OCI-LY7 (cell line): ENCODE results near the gene ANKRD33B. TPM values are rescaled to one million over a fixed set of nuclear protein-coding genes. Genes with fewer than 3 reads are reported as not detected.

Source experiments
- BruUV-seq: library from RNA; stranded (reverse); fragments of 400-500 nt; replicated peaks from 2 replicates; lab custom pipeline; 2021; lab: Mats Ljungman, UMichigan
- CTCF ChIA-PET: fragments of 300-600 bp; sonication (Branson Sonifier 250); formaldehyde crosslinking; loops from one replicate; lab custom pipeline; 2022; ENCODE audit warnings: antibody characterized with exemption; ENCODE audit not compliant: unreplicated experiment; lab: Charles Lee
- POLR2A ChIA-PET: fragments of 300-600 bp; sonication (Branson Sonifier 250); formaldehyde crosslinking; loops from one replicate; lab custom pipeline; 2022; ENCODE audit warnings: antibody characterized with exemption; lab: Charles Lee
- DNase-seq: peaks from one replicate; pipeline ENCODE4 v3.0.0-alpha.2; 2015; ENCODE audit warnings: low spot score
- H2AFZ ChIP-seq: fragments of 200-600 bp; sonication (generic), shearing (Covaris generic); 2 replicates; pipeline ENCODE4 v1.6.1; 2014; ENCODE audit warnings: mild to moderate bottlenecking, antibody characterized with exemption, low read length, moderate library complexity
- H3K27ac ChIP-seq: fragments of 200-600 bp; sonication (generic); 2 replicates; pipeline ENCODE4 v1.5.1; 2014; ENCODE audit warnings: mixed run types, low read depth, mild to moderate bottlenecking, moderate library complexity, low read length, inconsistent platforms; ENCODE audit not compliant: poor library complexity, severe bottlenecking
- H3K36me3 ChIP-seq: fragments of 200-600 bp; sonication (generic); 2 replicates; pipeline ENCODE4 v1.6.1; 2014; ENCODE audit warnings: mild to moderate bottlenecking, antibody characterized with exemption, low read length, moderate library complexity, mixed read lengths; ENCODE audit not compliant: insufficient read depth
- H3K4me1 ChIP-seq: fragments of 200-600 bp; sonication (generic); 2 replicates; pipeline ENCODE4 v1.5.1; 2014; ENCODE audit warnings: mild to moderate bottlenecking, low read length; ENCODE audit not compliant: insufficient read depth, poor library complexity, severe bottlenecking
- H3K4me2 ChIP-seq: fragments of 200-600 bp; sonication (generic); 2 replicates; pipeline ENCODE4 v1.6.1; 2014; ENCODE audit warnings: mild to moderate bottlenecking, low read length
- H3K4me3 ChIP-seq: fragments of 200-600 bp; sonication (generic); 2 replicates; pipeline ENCODE4 v1.5.1; 2014; ENCODE audit warnings: mild to moderate bottlenecking, low read depth, low read length; ENCODE audit not compliant: poor library complexity, severe bottlenecking
- H3K79me2 ChIP-seq: fragments of 200-600 bp; sonication (generic); 2 replicates; pipeline ENCODE4 v1.6.1; 2016; ENCODE audit warnings: low read depth, mild to moderate bottlenecking, low read length, moderate library complexity, mixed read lengths; ENCODE audit not compliant: insufficient read depth
- H3K9me2 ChIP-seq: fragments of 200-600 bp; sonication (generic); 2 replicates; pipeline ENCODE4 v1.6.1; 2016; ENCODE audit warnings: mild to moderate bottlenecking, low read length, mixed read lengths; ENCODE audit not compliant: insufficient read depth
- H3K9me3 ChIP-seq: fragments of 200-600 bp; sonication (generic); 2 replicates; pipeline ENCODE4 v1.6.1; 2014; ENCODE audit warnings: mild to moderate bottlenecking, mixed run types, low read length, mixed read lengths
- H4K20me1 ChIP-seq: fragments of 200-600 bp; sonication (generic); 2 replicates; pipeline ENCODE4 v1.6.1; 2014; ENCODE audit warnings: mild to moderate bottlenecking, antibody characterized with exemption, low read length, moderate library complexity, mixed read lengths; ENCODE audit not compliant: insufficient read depth
- CTCF ChIP-seq: fragments of 200-600 bp; sonication (generic); conservative IDR thresholded peaks from 2 replicates; pipeline ENCODE4 v1.5.1; 2014; ENCODE audit warnings: mild to moderate bottlenecking, antibody characterized with exemption, low read length, moderate library complexity, mixed read lengths
- EZH2phosphoT487 ChIP-seq: fragments of 200-600 bp; sonication (generic); IDR thresholded peaks from 2 replicates; pipeline ENCODE4 v1.6.1; 2018; ENCODE audit warnings: low read depth, borderline replicate concordance, mild to moderate bottlenecking, mixed run types, antibody characterized with exemption, low read length, moderate library complexity, mixed read lengths
- intact Hi-C: fragments of 100-400 bp; cut with micrococcal nuclease; formaldehyde crosslinking; loops from one replicate; pipeline ENCODE4 v1.10.0; 2022; ENCODE audit not compliant: unreplicated experiment
- total RNA-seq, 2 experiments: library from RNA; depleted of rRNA in 1 of 2; stranded (reverse); fragments of >200 nt in 1 of 2; shearing (Covaris generic) in 1 of 2; gene quantifications; 2 replicates each; pipeline ENCODE4 v1.2.3, GENCODE V29; 2014 to 2022

ANKRD33B gene
- total RNA-seq, 2 experiments from 2014 or later, result 5.6 to 11.4 TPM

- H3K79me2 ChIP-seq, result no peaks in the 10 kb centered on the region
- no peak overlapping the region for H3K4me2 ChIP-seq
- no peaks in the 10 kb centered on the region for H3K9me2 ChIP-seq
- H3K4me3 ChIP-seq, result no peak overlapping the region
- DNase-seq, result no peak
- H4K20me1 ChIP-seq, result no peaks in the 10 kb centered on the region
- no peaks in the 10 kb centered on the region for H3K4me1 ChIP-seq
- H3K27ac ChIP-seq, result no peak overlapping the region
- intact Hi-C loops, result no loop called here
- TF ChIP-seq EZH2phosphoT487 (no peak), CTCF (no peak)
- no peak overlapping the region for H2AFZ ChIP-seq
- ChIA-PET CTCF (no interaction called here), POLR2A (interaction anchor here (0.7 to 1.1 kb wide), 2 partner anchors 18 to 257 kb away, joined by 3 read pairs; no protein-coding TSS in a partner anchor)
- no TSS peak for BruUV-seq
- no peaks in the 10 kb centered on the region for H3K36me3 ChIP-seq
- H3K9me3 ChIP-seq, result no peaks in the 10 kb centered on the region
These were observed 103.7 kb downstream of the ANKRD33B start for GRCh38 chr5:10667431-10668057.

- H3K36me3 ChIP-seq, result no peaks in the 10 kb centered on the region
- no peak overlapping the region for H3K27ac ChIP-seq
- H3K4me2 ChIP-seq, result no peak overlapping the region
- no peaks in the 10 kb centered on the region for H3K9me2 ChIP-seq
- TF ChIP-seq EZH2phosphoT487 (no peak), CTCF (no peak)
- no peak overlapping the region for H3K4me3 ChIP-seq
- BruUV-seq, result no TSS peak
- no peak for DNase-seq
- POLR2A ChIA-PET, result interaction anchor here (0.6 to 0.9 kb wide), 2 partner anchors 33 to 35 kb away, joined by 3 to 4 read pairs; no protein-coding TSS in a partner anchor
- H2AFZ ChIP-seq, result no peak overlapping the region
- no peaks in the 10 kb centered on the region for H3K4me1 ChIP-seq
- no peaks in the 10 kb centered on the region for H4K20me1 ChIP-seq
- no peaks in the 10 kb centered on the region for H3K79me2 ChIP-seq
- intact Hi-C loops, result no loop called here
- CTCF ChIA-PET, result no interaction called here
- no peaks in the 10 kb centered on the region for H3K9me3 ChIP-seq
These were observed 104.8 kb downstream of the ANKRD33B start for GRCh38 chr5:10668697-10669096.

- no peaks in the 10 kb centered on the region for H3K79me2 ChIP-seq
- no peaks in the 10 kb centered on the region for H3K4me1 ChIP-seq
- no peak overlapping the region for H3K27ac ChIP-seq
- no peak for DNase-seq
- H3K4me2 ChIP-seq, result no peak overlapping the region
- CTCF ChIA-PET, result no interaction called here
- no TSS peak for BruUV-seq
- no peak overlapping the region for H3K4me3 ChIP-seq
- no peaks in the 10 kb centered on the region for H3K36me3 ChIP-seq
- H2AFZ ChIP-seq, result no peak overlapping the region
- H3K9me2 ChIP-seq, result no peaks in the 10 kb centered on the region
- H4K20me1 ChIP-seq, result no peaks in the 10 kb centered on the region
- intact Hi-C loops, result no loop called here
- TF ChIP-seq EZH2phosphoT487, result no peak
- TF ChIP-seq CTCF, result no peak
- POLR2A ChIA-PET, result no interaction called here
- H3K9me3 ChIP-seq, result no peaks in the 10 kb centered on the region
These were observed 106.1 kb downstream of the ANKRD33B start for GRCh38 chr5:10669983-10670382.
